ENCODE results near the gene SYNGR1.

SYNGR1 gene

DNA sequence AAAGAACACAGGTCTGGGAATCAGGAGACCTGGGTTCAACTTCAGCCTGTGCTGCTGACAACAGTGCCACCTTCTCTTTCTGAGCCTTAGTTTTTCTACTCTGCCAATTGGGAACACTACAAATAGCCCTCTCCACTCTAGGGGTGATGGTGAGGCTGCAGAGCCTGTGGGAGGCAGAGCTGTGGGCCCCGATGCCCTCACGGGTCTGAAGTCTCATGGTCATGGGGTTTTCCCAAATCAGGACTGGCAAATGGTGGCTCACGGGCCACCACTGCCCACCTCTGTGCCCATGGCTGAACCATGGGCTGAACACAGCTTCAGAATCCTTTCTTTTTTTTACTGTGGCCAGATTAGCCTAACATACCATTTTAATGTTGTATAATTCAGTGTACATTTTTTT lies 19.8 kb downstream of the SYNGR1 start:
- DNase-seq (ENCODE audit: extremely low spot score): no peak
- CTCF ChIA-PET: interaction anchor here (1.7 kb wide), 1 partner anchor 200 kb away, joined by 3 read pairs; no protein-coding TSS in a partner anchor
- POLR2A ChIA-PET: no interaction called here
- TF ChIP-seq, protein P1, sequence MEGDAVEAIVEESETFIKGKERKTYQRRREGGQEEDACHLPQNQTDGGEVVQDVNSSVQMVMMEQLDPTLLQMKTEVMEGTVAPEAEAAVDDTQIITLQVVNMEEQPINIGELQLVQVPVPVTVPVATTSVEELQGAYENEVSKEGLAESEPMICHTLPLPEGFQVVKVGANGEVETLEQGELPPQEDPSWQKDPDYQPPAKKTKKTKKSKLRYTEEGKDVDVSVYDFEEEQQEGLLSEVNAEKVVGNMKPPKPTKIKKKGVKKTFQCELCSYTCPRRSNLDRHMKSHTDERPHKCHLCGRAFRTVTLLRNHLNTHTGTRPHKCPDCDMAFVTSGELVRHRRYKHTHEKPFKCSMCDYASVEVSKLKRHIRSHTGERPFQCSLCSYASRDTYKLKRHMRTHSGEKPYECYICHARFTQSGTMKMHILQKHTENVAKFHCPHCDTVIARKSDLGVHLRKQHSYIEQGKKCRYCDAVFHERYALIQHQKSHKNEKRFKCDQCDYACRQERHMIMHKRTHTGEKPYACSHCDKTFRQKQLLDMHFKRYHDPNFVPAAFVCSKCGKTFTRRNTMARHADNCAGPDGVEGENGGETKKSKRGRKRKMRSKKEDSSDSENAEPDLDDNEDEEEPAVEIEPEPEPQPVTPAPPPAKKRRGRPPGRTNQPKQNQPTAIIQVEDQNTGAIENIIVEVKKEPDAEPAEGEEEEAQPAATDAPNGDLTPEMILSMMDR (IDR thresholded peaks at IDR 0.05; ENCODE audit: control extremely low read depth, extremely low read depth, low read depth, missing control alignments): no peak

DNA sequence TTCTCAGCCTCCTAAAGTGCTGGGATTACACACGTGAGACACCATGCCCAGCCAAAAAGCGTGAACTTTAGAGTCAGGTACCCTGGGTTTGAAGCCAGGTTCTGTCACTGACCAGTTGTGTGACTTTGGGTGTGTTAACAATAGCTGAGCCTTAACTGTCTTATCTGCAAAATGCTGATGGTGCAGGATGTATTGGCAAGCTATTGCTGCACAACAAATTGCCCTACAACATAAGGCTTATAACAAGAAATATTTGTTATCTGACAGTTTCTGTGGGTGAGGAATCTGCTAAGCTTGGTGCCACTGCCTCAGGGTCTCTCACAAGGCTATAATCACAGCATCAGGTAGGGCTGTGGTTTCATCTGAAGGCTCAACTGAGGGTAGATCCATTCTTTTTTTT lies 21.9 kb downstream of the SYNGR1 start:
- no peak for DNase-seq (ENCODE audit: extremely low spot score)
- ChIA-PET CTCF (interaction anchor here (1.2 to 2.4 kb wide), 4 partner anchors 19 to 602 kb away, joined by 3 to 6 read pairs (median 4); no protein-coding TSS in a partner anchor), POLR2A (interaction anchor here (0.6 kb wide), 1 partner anchor 149 kb away, joined by 5 read pairs; no protein-coding TSS in a partner anchor)
- TF ChIP-seq, protein P1 (IDR thresholded peaks at IDR 0.05; ENCODE audit: control extremely low read depth, extremely low read depth, low read depth, missing control alignments): no peak

DNA sequence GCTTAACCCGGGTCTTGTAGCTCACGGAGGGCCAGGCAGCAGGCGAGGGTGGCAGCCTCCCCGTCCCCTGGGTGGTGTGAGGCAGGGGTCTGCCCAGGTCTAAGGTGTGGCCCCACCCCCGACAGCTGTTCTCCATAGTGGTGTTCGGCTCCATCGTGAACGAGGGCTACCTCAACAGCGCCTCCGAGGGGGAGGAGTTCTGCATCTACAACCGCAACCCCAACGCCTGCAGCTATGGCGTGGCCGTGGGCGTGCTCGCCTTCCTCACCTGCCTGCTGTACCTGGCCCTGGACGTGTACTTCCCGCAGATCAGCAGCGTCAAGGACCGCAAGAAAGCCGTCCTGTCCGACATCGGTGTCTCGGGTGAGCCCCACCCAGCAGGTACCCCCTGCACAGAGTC lies 24.4 kb downstream of the SYNGR1 start:
- ChIA-PET POLR2A (no interaction called here), CTCF (no interaction called here)
- no peak for DNase-seq (ENCODE audit: extremely low spot score)
- TF ChIP-seq, protein P1 (IDR thresholded peaks at IDR 0.05; ENCODE audit: control extremely low read depth, extremely low read depth, low read depth, missing control alignments): no peak

DNA sequence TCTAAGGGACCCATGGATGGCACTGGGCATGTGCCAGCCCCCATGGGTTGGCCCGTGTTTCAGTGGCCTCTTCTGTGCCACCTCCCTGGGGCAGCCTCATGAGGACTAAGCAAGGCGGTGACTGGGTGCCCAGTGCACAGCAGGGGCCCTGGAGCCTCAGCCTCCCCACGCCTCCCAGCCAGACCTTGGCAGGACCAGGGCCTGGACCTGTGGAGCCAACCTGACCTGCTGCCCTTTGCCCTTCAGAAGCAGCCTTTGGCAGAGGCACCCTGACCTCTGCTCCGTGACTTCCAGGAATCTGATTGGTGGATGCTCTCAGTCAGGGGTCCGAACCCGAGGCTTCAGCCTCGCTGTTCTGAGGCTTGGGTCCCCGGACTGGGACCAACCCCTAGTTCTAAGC lies 25.0 kb downstream of the SYNGR1 start:
- ChIA-PET CTCF (no interaction called here), POLR2A (no interaction called here)
- TF ChIP-seq, protein P1 (IDR thresholded peaks at IDR 0.05; ENCODE audit: control extremely low read depth, extremely low read depth, low read depth, missing control alignments): no peak
- DNase-seq (ENCODE audit: extremely low spot score): no peak

DNA sequence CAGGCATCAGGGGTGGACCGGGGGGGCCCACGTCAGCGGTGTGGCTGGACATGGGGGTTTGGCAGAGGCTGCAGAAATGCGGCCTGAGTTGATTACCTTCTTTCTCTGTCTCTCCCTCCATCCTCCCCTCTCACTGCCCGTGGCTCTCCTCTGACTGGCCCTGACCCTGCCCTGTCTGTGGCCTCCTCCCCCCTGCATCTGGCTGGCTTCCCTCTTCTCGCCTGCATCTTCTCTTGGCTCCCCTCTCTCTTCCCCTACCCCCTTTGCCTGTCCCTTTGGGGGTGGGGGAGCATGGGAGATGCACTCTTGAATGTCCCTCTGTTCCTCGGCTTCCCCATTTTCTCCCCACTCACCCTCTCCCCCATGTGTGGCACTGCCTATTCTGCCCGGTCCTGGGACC lies 25.9 kb downstream of the SYNGR1 start:
- TF ChIP-seq, protein P1 (IDR thresholded peaks at IDR 0.05; ENCODE audit: control extremely low read depth, extremely low read depth, low read depth, missing control alignments): no peak
- POLR2A ChIA-PET: no interaction called here
- no peak for DNase-seq (ENCODE audit: extremely low spot score)
- CTCF ChIA-PET: no interaction called here

DNA sequence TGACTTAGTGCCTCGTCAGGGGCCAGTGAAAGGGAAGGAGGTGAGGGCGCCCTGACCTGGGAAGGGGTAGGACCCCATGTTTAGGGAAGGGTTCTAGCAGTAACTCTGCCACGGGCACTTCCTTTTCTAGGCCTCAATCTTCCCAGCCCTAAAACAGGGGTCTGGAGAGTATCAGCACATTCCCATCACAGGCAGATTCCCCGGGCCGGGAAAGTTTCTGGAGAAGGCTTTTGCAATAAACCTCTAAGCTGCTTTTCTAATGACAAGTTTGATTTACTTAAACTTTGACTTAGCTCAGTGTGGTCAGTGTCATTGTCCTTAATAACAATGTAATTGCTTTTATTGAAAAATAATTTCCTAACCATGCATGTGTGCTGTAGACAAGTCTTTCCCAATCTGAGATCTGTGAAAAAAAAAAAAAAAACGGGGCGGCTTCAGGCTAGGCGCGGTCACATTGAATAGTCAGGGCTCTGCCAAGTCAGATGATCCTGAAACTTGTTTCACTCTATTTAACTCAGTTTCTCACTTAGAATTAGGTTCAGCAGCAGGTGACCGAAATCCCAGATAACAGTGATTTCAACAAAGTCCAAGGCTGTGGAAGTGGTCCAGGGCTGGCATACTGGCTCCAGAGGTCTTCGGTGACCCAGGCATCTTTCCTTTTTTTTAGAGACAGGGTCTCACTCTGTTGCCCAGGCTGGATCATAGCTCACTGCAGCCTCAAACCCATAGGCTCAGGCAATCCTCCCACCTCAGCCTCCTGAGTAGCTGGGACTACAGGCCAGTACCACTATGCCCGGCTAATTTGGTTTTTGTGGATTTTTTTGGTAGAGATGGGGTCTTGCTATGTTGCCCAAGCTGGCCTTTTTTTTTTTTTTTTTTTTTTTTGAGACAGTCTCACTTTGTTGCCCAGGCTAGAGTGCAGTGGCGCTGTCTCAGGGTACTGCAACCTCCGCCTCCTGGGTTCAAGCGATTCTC lies 30.3 kb downstream of the SYNGR1 start:
- ChIA-PET POLR2A (no interaction called here), CTCF (interaction anchor here (1.0 to 1.4 kb wide), 3 partner anchors 31 to 210 kb away, joined by 3 to 5 read pairs (median 3); no protein-coding TSS in a partner anchor)
- no peak for DNase-seq (ENCODE audit: extremely low spot score)
- TF ChIP-seq, protein P1 (IDR thresholded peaks at IDR 0.05; ENCODE audit: control extremely low read depth, extremely low read depth, low read depth, missing control alignments): no peak

Measured in GM10248 (cell line).